H1 (cell line): ENCODE data around the gene TMEM204.

ENCODE experiments used
- CHD2 ChIP-seq: IDR thresholded peaks from 2 replicates; pipeline ENCODE4 v1.6.1; 2012; ENCODE audit warnings: low read length, improper control_type of control experiment
- EP300 ChIP-seq, 2 experiments: IDR thresholded peaks; 1 replicate in 1 of 2; 2 replicates in 1 of 2; pipeline ENCODE4 v1.6.1; 2011 to 2012; ENCODE audit warnings: low read depth in 2 of 2, low read length in 2 of 2, mild to moderate bottlenecking in 2 of 2, borderline replicate concordance in 1 of 2, inconsistent platforms in 1 of 2, moderate library complexity in 1 of 2
- SIN3A ChIP-seq, 2 experiments: IDR thresholded peaks in 1 of 2; conservative IDR thresholded peaks in 1 of 2; 2 replicates each; pipeline ENCODE4 v1.6.1; 2011 to 2012; ENCODE audit warnings: low read length in 2 of 2, improper control_type of control experiment in 1 of 2, low read depth in 1 of 2, mild to moderate bottlenecking in 1 of 2
- TF ChIP-seq, protein P1 (sequence below), 3 experiments: IDR thresholded peaks; 1 replicate in 2 of 3; 2 replicates in 1 of 3; pipeline versions ENCODE4 v1.5.1 to v1.6.1; 2011; ENCODE audit warnings: low read length in 3 of 3, mild to moderate bottlenecking in 3 of 3, inconsistent platforms in 2 of 3, low read depth in 1 of 3, moderate library complexity in 1 of 3; ENCODE audit not compliant: insufficient read depth in 1 of 3; ENCODE audit errors: control extremely low read depth in 1 of 3

GRCh38 chr16:1557074-1557473 is 23.6 kb downstream of the TMEM204 start:
- TF ChIP-seq EP300 (IDR thresholded peaks at IDR 0.05; ENCODE audit: borderline replicate concordance in 1 of 2, low read depth in 2 of 2, low read length in 2 of 2) (no peak), SIN3A (conservative IDR thresholded peaks at IDR 0.05 in 1 of 2, IDR thresholded peaks at IDR 0.05 in 1 of 2; ENCODE audit: low read depth in 1 of 2, low read length in 2 of 2) (no peak), CHD2 (no peak)
- TF ChIP-seq, protein P1, sequence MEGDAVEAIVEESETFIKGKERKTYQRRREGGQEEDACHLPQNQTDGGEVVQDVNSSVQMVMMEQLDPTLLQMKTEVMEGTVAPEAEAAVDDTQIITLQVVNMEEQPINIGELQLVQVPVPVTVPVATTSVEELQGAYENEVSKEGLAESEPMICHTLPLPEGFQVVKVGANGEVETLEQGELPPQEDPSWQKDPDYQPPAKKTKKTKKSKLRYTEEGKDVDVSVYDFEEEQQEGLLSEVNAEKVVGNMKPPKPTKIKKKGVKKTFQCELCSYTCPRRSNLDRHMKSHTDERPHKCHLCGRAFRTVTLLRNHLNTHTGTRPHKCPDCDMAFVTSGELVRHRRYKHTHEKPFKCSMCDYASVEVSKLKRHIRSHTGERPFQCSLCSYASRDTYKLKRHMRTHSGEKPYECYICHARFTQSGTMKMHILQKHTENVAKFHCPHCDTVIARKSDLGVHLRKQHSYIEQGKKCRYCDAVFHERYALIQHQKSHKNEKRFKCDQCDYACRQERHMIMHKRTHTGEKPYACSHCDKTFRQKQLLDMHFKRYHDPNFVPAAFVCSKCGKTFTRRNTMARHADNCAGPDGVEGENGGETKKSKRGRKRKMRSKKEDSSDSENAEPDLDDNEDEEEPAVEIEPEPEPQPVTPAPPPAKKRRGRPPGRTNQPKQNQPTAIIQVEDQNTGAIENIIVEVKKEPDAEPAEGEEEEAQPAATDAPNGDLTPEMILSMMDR (IDR thresholded peaks at IDR 0.05; ENCODE audit: control extremely low read depth in 1 of 3, insufficient read depth in 1 of 3, low read depth in 1 of 3, low read length in 3 of 3), result no peak
